C4-2B (cell line): ENCODE results near the gene ANKRD62.
"Not testable (repeated sequence)": the region's sequence is repeated elsewhere in the genome, so short reads cannot be mapped to it uniquely, and the experiment has no call there.

Experiments
- ZFX ChIP-seq: fragments of 450-650 bp; IDR thresholded peaks from 2 replicates; pipeline ENCODE4 v1.6.1; 2017
- TF ChIP-seq, protein P1 (sequence below): fragments of 450-650 bp; conservative IDR thresholded peaks from 2 replicates; pipeline ENCODE4 v1.5.1; 2017; ENCODE audit warnings: mild to moderate bottlenecking

DNA sequence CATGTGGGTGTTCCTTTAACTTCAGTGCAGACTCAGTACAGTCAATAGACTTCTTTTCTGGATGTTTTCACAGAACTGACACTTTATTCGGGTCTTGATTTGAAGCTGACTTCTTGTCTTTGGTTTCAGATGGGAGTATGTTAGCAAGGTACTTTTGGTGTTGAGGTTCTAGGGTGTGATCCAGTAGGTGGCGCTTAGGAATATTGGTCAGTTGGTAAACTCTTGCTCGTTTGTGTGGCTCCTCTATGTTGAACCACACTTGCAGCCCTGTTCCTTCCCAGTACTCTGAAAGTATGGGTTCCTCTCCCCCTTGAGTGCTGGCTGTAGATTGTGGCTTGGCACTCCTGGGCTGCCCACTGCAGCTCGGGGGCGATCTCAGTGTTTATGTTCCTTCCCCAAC lies 48.1 kb downstream of the ANKRD62 start:
- TF ChIP-seq, protein P1, sequence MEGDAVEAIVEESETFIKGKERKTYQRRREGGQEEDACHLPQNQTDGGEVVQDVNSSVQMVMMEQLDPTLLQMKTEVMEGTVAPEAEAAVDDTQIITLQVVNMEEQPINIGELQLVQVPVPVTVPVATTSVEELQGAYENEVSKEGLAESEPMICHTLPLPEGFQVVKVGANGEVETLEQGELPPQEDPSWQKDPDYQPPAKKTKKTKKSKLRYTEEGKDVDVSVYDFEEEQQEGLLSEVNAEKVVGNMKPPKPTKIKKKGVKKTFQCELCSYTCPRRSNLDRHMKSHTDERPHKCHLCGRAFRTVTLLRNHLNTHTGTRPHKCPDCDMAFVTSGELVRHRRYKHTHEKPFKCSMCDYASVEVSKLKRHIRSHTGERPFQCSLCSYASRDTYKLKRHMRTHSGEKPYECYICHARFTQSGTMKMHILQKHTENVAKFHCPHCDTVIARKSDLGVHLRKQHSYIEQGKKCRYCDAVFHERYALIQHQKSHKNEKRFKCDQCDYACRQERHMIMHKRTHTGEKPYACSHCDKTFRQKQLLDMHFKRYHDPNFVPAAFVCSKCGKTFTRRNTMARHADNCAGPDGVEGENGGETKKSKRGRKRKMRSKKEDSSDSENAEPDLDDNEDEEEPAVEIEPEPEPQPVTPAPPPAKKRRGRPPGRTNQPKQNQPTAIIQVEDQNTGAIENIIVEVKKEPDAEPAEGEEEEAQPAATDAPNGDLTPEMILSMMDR: not testable (repeated sequence)
- not testable (repeated sequence) for TF ChIP-seq ZFX
